Psoas muscle (tissue), 8 donors: Measurements from ENCODE around the gene GLTP. TPM values are rescaled to one million over a fixed set of nuclear protein-coding genes. Genes with fewer than 3 reads are reported as not detected.
"Not testable (repeated sequence)": the region's sequence is repeated elsewhere in the genome, so short reads cannot be mapped to it uniquely, and the experiment has no call there.

ENCODE experiments used
- ATAC-seq, 4 donors: fragments of 200-7000 bp; cut with Tn5 transposase; one replicate each; pipeline ENCODE4 v1.9.1; 2020; ENCODE audit warnings: moderate library complexity in 3 of 4, mild to moderate bottlenecking in 2 of 4
- DNase-seq, 2 donors: peaks; one replicate each; pipeline ENCODE4 v3.0.0-alpha.2; 2020
- H3K27ac ChIP-seq: fragments of 200-600 bp; one replicate; pipeline ENCODE4 v1.8.0; 2022
- H3K27me3 ChIP-seq, 3 donors: fragments of 200-600 bp in 1 of 3; one replicate each; pipeline versions ENCODE4 v1.6.1 to v1.8.0; 2013 to 2022; ENCODE audit warnings: low read length in 2 of 3, mild to moderate bottlenecking in 2 of 3, moderate library complexity in 1 of 3; ENCODE audit not compliant: insufficient read depth in 3 of 3
- H3K36me3 ChIP-seq, 2 donors: fragments of 200-600 bp in 1 of 2; one replicate each; pipeline versions ENCODE4 v1.6.1 to v1.8.0; 2013 to 2022; ENCODE audit warnings: low read depth in 1 of 2, mild to moderate bottlenecking in 1 of 2, moderate library complexity in 1 of 2; ENCODE audit not compliant: insufficient read depth in 1 of 2
- H3K4me1 ChIP-seq: fragments of 200-600 bp; one replicate; pipeline ENCODE4 v1.8.0; 2022
- H3K4me3 ChIP-seq: fragments of 200-600 bp; one replicate; pipeline ENCODE4 v1.8.0; 2022; ENCODE audit warnings: mild to moderate bottlenecking
- H3K9me3 ChIP-seq: fragments of 200-600 bp; one replicate; pipeline ENCODE4 v1.8.0; 2022
- WGBS, 3 donors: extraction: QIAGEN DNeasy Blood & Tissue Kit; methylation state at CpG; one replicate each; pipeline versions ENCODE4 v1.1.6 to v1.1.7; 2013; 5-methylcytosine and 5-hydroxymethylcytosine counted together
- intact Hi-C, 2 donors: fragments of 100-400 bp; cut with DNase I; formaldehyde crosslinking; loops; one replicate each; pipeline versions ENCODE4 v1.11.0 to v1.14.2; 2022
- long read RNA-seq, 2 donors: library from polyadenylated mRNA; unstranded; transcript quantifications; one replicate each; pipeline ENCODE4 v2.0.0, GENCODE V29; 2021
- polyA plus RNA-seq, 3 donors: library from polyadenylated mRNA; stranded (reverse); fragments of 200-250 nt; gene quantifications; one replicate each; pipeline ENCODE4 v1.2.3, GENCODE V29; 2013
- total RNA-seq, 4 donors: library from RNA; stranded (reverse); fragmentation: NEBNext Ultra II Directional in 2 of 4; extraction: Animal tissue kit (Norgen Biotek cat#: 25700) in 2 of 4; gene quantifications; one replicate each; pipeline versions ENCODE4 v1.2.1 to v1.2.4, GENCODE V29; 2021 to 2023
- TF ChIP-seq, protein P1 (sequence below): fragments of 200-600 bp; IDR thresholded peaks from one replicate; pipeline ENCODE4 v1.8.0; 2022; ENCODE audit warnings: antibody characterized with exemption
- donor health status: healthy with polysubstance abuse.
- donor health status: DM: no; HTN: no; CAD: no; lungs with moderate emphysema.
- donor health status: Bipolar disorder and iron deficiency.
- donor health status: healthy.
- donor health status: DM: yes; HTN: yes; CAD: no.
- donor health status: DM: no; HTN: no; CAD: no.
- donor health status: DM: no; HTN: no; CAD: no.
- donor health status: DM: yes; HTN: yes; CAD: no.

GLTP gene, protein sequence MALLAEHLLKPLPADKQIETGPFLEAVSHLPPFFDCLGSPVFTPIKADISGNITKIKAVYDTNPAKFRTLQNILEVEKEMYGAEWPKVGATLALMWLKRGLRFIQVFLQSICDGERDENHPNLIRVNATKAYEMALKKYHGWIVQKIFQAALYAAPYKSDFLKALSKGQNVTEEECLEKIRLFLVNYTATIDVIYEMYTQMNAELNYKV
- total RNA-seq = 10 to 100 TPM; 15.3 to 23.3 (median 16.9) TPM
- polyA plus RNA-seq = 10 to 100 TPM; 12.1 to 18.7 (median 18.2) TPM
- long read RNA-seq, donor 1, transcript GLTP-201 (5 exons, 2,356 nt) = major isoform, 8 of 13 reads
- long read RNA-seq, donor 1, partial matches to known transcripts = 0 of 13 reads
- long read RNA-seq, donor 1, other reads (novel, unspliced or antisense) = 4 of 13 reads
- long read RNA-seq, donor 2, transcript GLTP-201 (5 exons, 2,356 nt) = major isoform, 37 of 44 reads
- long read RNA-seq, donor 2, partial matches to known transcripts = 1 of 44 reads
- long read RNA-seq, donor 2, other reads (novel, unspliced or antisense) = 5 of 44 reads

DNA sequence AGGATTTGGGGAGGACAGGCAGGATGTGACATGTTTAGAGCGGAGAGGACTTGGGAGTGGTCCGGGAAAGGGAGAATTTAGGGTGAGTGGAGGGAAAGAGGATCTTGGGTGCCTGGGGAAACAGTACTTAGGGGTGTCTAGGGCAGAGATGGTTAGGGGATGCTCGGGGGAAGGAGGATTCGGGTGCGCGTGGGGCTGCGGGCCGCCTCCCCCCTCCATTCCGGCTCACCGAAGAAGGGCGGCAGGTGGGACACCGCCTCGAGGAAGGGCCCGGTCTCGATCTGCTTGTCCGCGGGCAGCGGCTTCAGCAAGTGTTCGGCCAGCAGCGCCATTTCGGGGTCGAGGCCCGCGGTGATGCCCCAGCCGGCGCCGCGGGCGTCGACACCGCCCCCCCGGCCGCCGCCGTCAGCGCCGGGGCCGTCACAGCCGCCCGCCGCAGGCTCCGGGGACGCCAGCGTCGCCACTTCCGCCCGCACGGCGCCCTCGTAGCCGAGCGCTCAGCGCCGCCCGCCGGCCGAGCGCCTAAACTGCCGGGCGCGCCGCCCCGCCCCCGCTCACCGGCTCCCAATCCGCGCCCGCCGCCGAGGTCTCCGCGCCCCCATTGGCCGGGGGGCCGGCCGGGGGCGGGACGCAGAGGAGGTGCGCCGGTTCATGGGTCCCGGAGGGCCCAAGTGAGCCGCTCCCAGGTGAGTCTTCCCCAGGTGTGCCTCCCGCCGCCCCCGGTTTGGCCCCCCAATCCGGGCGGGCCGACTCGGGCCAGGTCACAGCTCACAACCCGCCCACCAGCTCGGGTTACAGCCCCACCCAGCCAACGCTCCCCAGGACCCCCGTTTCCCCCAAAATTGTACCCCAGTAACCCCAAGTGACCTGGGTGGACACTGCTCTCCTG, at the start of gene GLTP:
TSS of gene GLTP (minus strand) at position 499 of the 889 bp plus-strand sequence. CDS start at position 332, 167 bp downstream.
- DNase-seq = peak; percentile 88 to 93
- Histone ChIP-seq H3K27ac (peak within 1 kb of the TSS; percentile 78), H3K36me3 (no peaks in the 10 kb centered on the region), H3K4me1 (peaks cover 19% of the 10 kb centered on the region), H3K27me3 (no peaks in the 10 kb centered on the region), H3K4me3 (peak within 1 kb of the TSS; percentile 91), H3K9me3 (no peaks in the 10 kb centered on the region)
- ATAC-seq = peak; percentile 98 to 99 (median 98)
- intact Hi-C loops = loop anchor here (1.0 kb wide), 2 partner anchors 75 to 76 kb away; no protein-coding TSS in a partner anchor
- WGBS, 3 donors = 0 to 1% (median 0%) methylated on average over 38 to 91 of the region's 92 CpGs
- TF ChIP-seq, protein P1, sequence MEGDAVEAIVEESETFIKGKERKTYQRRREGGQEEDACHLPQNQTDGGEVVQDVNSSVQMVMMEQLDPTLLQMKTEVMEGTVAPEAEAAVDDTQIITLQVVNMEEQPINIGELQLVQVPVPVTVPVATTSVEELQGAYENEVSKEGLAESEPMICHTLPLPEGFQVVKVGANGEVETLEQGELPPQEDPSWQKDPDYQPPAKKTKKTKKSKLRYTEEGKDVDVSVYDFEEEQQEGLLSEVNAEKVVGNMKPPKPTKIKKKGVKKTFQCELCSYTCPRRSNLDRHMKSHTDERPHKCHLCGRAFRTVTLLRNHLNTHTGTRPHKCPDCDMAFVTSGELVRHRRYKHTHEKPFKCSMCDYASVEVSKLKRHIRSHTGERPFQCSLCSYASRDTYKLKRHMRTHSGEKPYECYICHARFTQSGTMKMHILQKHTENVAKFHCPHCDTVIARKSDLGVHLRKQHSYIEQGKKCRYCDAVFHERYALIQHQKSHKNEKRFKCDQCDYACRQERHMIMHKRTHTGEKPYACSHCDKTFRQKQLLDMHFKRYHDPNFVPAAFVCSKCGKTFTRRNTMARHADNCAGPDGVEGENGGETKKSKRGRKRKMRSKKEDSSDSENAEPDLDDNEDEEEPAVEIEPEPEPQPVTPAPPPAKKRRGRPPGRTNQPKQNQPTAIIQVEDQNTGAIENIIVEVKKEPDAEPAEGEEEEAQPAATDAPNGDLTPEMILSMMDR = peak; percentile 75

DNA sequence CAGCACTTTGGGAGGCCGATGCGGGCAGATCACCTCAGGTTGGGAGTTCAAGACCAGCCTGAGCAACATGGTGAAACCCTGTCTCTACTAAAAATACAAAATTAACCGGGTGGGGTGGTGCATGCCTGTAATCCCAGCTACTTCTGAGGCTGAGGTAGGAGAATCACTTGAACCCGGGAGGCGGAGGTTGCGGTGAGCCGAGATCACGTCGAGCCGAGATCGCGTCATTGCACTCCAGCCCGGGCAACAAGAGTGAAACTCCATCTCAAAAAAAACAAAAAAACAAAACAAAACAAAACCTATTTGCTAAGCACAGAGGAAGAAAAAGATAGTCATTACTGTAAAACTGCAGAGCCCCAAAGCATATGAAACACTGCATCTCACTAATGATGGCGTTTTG, 49.0 kb upstream of the GLTP start:
- 87 to 94% (median 90%) methylated on average over 14 of the region's 14 CpGs for WGBS, 3 donors
- ATAC-seq, intact Hi-C loops, H3K9me3 ChIP-seq, H3K27me3 ChIP-seq, H3K4me1 ChIP-seq, DNase-seq, H3K4me3 ChIP-seq, H3K27ac ChIP-seq: not testable (repeated sequence)
- H3K36me3 ChIP-seq = peaks cover 12 to 72% of the 10 kb centered on the region in 2 donors

DNA sequence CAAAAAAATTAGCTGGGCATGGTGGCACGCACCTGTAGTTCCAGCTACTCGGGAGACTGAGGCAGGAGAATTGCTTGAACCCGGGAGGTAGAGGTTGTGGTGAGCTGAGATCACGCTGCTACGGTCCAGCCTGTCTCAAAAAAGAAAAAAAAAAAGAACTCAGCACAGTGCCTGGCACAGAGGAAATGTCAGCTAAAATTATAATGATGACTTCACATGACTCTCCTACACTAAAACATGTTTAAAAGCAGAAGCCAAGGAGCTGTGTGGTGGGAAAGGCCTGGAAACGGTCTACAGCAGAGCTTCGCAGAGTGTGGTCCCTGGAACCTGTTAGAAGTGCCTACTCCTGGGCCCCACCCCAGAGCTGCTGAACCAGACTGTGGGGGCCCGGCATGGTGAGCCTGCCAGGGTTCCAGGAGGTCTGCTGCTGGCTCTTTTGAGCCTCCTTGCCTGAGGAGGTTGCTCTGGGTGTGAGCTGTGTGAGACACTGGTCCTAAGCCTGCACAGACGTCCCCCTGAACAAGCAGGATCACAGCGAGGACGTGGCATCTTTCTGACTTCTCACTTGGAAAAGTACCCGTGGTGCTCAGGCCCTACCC, 47.8 kb upstream of the GLTP start:
- DNase-seq (no peak), ATAC-seq (peak; percentile 29 to 81 (median 66))
- Histone ChIP-seq H3K36me3 (peaks cover 12 to 61% of the 10 kb centered on the region in 2 donors), H3K27ac (peak overlapping the region; percentile 42), H3K4me3 (no peak overlapping the region), H3K27me3 (no peaks in the 10 kb centered on the region), H3K9me3 (no peaks in the 10 kb centered on the region), H3K4me1 (peaks cover 8% of the 10 kb centered on the region)
- TF ChIP-seq, protein P1 = no peak
- 55 to 79% (median 55%) methylated on average over 12 of the region's 12 CpGs for WGBS, 3 donors
- intact Hi-C loops = no loop called here

DNA sequence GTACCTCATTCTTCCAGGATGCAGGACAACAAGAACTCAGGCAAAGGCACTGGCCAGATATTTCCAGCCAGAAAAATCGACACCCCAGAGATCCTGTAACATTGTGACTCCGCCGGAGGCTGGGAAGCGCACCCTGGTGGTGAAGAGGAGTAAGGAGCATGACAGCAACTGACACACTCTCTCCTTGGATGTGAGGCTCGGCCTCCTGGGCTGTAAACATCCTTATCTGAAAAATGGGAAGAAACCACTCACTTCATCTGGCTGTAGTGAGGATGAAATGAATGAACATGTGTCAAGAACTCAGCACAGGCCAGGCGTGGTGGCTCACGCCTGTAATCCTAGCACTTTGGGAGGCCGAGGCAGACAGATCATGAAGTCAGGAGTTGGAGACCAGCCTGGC, 47.3 kb upstream of the GLTP start:
- ATAC-seq (peak in 3 of 4 donors; percentile 52 to 68 (median 57)), DNase-seq (peak in 1 of 2 donors; percentile 37)
- 51 to 74% (median 57%) methylated on average over 8 of the region's 8 CpGs for WGBS, 3 donors
- no peaks in the 10 kb centered on the region for H3K9me3 ChIP-seq
- H3K36me3 ChIP-seq = peaks cover 12 to 59% of the 10 kb centered on the region in 2 donors
- intact Hi-C loops = no loop called here
- peak overlapping the region; percentile 42 for H3K27ac ChIP-seq
- H3K4me1 ChIP-seq = peaks cover 8% of the 10 kb centered on the region
- no peaks in the 10 kb centered on the region for H3K27me3 ChIP-seq
- H3K4me3 ChIP-seq = no peak overlapping the region
- TF ChIP-seq, protein P1 = peak; percentile 41
